ENCODE measurements around the gene PRG2.
"Not testable (repeated sequence)": the region's sequence is repeated elsewhere in the genome, so short reads cannot be mapped to it uniquely, and the experiment has no call there.

PRG2 gene

GRCh38 chr11:57363131-57364080 lies 27.0 kb downstream of the PRG2 start:
- DNase-seq = no peak

- DNase-seq = no peak
Observed at GRCh38 chr11:57361926-57362325, 28.5 kb downstream of the PRG2 start.

- not testable (repeated sequence) for DNase-seq
Observed at GRCh38 chr11:57361420-57361819, 29.0 kb downstream of the PRG2 start.

GRCh38 chr11:57360991-57361390 lies 29.5 kb downstream of the PRG2 start:
- no peak for DNase-seq

DNA sequence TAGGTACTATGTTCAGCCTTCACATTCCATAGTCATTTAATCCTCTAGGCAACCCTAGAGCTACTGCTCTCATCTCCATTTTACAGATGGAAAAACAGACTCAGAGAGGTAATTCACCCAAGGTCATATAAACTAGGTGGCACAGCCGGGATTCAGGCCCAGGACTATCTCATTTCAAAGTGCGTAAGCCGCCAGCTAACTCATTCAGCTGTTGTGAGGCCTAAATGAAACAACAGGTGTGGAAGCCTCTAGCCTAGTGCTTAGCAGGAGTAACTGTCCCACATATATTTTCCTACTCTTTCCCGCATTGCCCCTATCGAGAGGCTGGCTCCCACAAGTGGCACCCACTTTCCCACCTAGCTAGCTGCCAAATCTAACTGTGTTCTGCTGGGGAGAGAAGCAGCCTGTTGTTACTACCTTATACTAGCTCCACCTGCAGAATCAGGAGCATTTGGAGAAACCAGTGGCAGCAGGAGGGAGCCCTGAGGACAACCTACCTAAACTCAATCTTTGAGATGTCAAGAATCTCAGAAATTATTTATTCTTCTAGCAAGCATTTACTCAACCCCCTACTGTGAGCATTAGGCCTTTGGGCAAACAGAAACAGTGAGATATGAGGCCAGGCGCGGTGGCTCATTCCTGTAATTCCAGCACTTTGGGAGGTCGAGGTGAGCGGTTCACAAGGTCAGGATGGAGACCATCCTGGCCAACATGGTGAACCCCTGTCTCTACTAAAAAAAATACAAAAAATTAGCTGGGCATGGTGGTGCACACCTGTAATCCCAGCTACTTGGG lies 30.4 kb downstream of the PRG2 start:
- DNase-seq = no peak

- no peak for DNase-seq
Observed at GRCh38 chr11:57359396-57359795, 31.1 kb downstream of the PRG2 start.

GRCh38 chr11:57358991-57359390 lies 31.5 kb downstream of the PRG2 start:
- DNase-seq = no peak

DNA sequence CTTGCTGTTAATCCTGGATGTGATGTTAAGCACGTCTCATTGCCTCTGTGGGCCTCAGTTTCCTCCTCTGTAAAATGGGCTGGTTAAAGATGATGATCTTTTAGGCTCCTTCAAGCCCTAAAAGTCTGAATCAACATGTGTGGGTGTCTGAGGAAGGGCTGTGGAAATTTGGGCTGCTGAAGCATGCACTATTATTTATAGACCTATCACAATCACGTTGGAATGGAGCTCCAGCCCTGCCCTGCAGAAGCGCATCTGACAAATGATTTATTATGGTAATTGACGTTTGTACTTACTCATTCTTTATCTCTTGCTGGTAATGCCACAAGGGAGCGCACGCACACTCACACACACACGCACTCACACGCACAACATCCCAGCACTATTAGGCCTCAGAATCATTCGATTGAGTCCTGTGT lies 31.9 kb downstream of the PRG2 start:
- no peak for DNase-seq

DNA sequence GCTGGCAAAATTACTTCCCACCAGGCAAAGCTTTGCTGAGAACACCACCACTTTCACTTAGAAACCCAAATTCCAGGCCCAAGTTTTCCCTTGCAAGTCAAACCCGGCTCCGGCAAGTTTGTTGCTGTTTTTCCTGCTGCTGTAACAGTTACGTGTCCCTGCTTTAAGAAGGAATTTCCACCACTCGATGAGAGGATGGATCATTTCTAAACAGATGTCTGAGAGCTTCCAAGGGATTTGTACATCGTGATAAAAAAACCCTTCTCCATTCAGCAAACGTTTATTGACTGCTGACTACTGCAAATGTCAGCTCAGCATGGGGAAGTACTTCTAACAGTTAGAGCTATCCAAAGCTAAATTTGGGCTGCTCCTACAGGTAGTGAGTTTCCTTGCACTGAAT lies 32.6 kb downstream of the PRG2 start:
- DNase-seq = no peak

DNA sequence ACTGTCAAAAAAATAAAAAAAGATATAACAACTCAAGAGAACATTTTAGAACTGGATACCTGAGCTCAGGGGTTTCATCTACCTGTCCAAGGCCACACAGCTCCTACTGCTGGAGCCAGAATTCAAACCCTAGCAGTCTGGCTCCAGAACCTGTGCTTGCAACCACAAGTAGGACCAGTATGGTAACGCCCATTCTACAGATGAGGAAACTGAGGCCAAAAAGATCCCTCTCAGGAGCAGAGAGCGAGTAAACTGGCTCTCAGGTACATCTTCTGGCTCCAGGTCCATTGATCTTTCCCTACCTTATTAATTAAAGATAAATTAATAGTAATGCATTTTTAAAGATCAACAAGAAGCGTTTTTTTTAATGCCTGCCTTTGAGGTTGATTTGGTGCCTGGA lies 33.1 kb downstream of the PRG2 start:
- DNase-seq = no peak

GRCh38 chr11:57356268-57356667 lies 34.2 kb downstream of the PRG2 start:
- no peak for DNase-seq

DNA sequence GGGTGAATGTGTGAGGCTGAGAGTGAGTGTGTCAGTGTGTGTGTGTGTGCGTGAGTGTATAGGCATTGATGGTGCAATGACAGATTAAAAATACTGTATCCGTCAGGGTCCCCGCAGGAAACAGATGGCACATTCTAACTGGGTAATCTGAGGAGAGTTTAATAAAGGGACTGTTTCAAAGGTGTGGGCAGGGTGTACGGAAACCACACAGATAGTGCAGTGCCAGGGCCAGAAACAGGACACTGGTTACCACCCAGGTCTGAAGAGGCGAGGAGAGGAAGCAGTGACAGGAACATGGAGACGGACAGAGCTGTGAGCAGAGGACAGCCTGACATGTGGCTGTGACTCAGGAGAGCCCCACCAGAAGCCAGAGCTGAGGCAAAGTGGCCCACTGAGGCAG lies 35.8 kb downstream of the PRG2 start:
- no peak for DNase-seq

GRCh38 chr11:57353852-57354251 lies 36.6 kb downstream of the PRG2 start:
- no peak for DNase-seq

- DNase-seq = no peak
Observed at GRCh38 chr11:57353446-57353845, 37.0 kb downstream of the PRG2 start.

- no peak for DNase-seq
Observed at GRCh38 chr11:57353036-57353435, 37.4 kb downstream of the PRG2 start.

GRCh38 chr11:57349491-57350274 lies 40.8 kb downstream of the PRG2 start:
- peak; percentile 44 for DNase-seq

- no peak for DNase-seq
Observed at GRCh38 chr11:57348636-57349313, 41.7 kb downstream of the PRG2 start.

GRCh38 chr11:57348052-57348451 lies 42.4 kb downstream of the PRG2 start:
- DNase-seq = no peak

GRCh38 chr11:57347336-57347735 lies 43.1 kb downstream of the PRG2 start:
- no peak for DNase-seq

DNA sequence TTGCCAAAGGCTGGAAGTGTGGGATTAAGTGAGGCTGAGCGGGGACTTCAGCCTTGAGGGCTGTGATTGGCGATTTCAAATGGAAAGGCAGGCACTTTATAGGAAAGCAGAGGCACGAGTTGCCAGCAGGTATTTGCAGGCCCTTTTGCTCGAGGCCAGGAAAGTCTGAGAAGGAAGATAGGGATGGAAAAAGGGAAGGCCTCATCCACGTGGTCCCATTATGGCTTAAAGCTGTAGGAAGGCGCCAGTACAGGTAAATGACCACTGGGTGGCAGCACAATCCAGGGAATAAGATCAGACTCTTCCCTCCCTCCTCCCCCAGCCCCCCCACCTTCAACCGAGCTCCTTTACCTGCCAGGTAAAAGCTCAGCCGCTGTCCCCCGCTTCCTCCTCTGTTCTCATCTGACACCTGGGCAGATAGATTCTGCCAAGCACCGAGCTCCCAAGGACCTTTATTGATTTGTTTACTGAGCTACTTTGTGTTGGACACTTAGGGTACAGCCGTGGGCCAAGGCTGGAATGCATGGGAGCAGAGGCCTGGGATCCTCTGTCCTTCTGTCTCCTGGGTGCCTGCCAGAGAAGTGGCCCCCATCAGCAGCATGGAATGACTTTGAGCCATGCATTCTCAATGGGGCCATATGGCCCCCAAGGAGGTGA lies 44.8 kb downstream of the PRG2 start:
- DNase-seq = peak; percentile 88

- no peak for DNase-seq
Observed at GRCh38 chr11:57344826-57345225, 45.6 kb downstream of the PRG2 start.

DNA sequence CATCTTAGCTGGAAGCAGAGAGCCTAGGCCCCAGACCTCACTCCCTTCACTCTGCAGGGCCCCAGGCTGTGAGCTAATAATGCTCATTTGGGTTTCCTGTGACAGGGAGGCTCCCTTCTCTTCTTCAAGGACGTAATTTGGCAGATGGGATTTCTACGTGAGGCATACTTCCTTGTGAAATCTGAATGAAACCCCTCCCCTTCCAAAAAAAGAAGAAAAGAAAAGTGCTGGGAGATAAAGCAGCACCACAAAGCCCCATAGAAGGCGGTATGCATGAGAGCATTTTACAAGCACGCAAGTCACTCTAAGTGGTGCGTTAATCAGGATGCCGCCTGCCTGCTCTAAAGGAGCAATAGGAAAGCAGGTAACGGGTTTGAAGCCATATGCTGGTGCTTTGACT lies 46.6 kb downstream of the PRG2 start:
- no peak for DNase-seq
